Measurements from ENCODE around the gene MAL.

GRCh38 chr2:94993176-94994062 is 32.1 kb upstream of the MAL start:
- TF ChIP-seq POLR2A (IDR thresholded peaks at IDR 0.05) (no peak), CTCF (IDR thresholded peaks at IDR 0.05) (no peak)

Data from esophagus squamous epithelium (tissue), 4 donors.